HCT116 (cell line): ENCODE results near the gene PARP8.

ENCODE experiments used
- CEBPB ChIP-seq: IDR thresholded peaks from 2 replicates; pipeline ENCODE4 v1.6.1; 2012; ENCODE audit warnings: low read depth
- CTCF ChIP-seq, 3 experiments: fragments of 200-600 bp in 1 of 3; sonication (generic) in 1 of 3; IDR thresholded peaks in 2 of 3; conservative IDR thresholded peaks in 1 of 3; 2 replicates each; pipeline ENCODE4 v1.5.1; 2012 to 2017; ENCODE audit warnings: low read depth in 2 of 3, low read length in 2 of 3, antibody characterized with exemption in 1 of 3, borderline replicate concordance in 1 of 3, control low read depth in 1 of 3, mild to moderate bottlenecking in 1 of 3, mixed read lengths in 1 of 3, mixed run types in 1 of 3, moderate library complexity in 1 of 3; ENCODE audit not compliant: insufficient read depth in 1 of 3
- EGR1 ChIP-seq: IDR thresholded peaks from 2 replicates; pipeline ENCODE4 v1.6.1; 2012; ENCODE audit warnings: low read depth
- ELF1 ChIP-seq: IDR thresholded peaks from 2 replicates; pipeline ENCODE4 v1.6.1; 2012; ENCODE audit warnings: low read depth, borderline replicate concordance
- EZH2 ChIP-seq: fragments of 200-600 bp; sonication (generic); IDR thresholded peaks from 2 replicates; pipeline ENCODE4 v1.6.1; 2017; ENCODE audit warnings: antibody characterized with exemption, mixed run types
- MAX ChIP-seq: IDR thresholded peaks from 2 replicates; pipeline ENCODE4 v1.6.1; 2012
- POLR2A ChIP-seq: IDR thresholded peaks from 2 replicates; pipeline ENCODE4 v1.7.0; 2011; ENCODE audit warnings: borderline replicate concordance; ENCODE audit not compliant: insufficient read depth, insufficient read length; ENCODE audit errors: extremely low read depth
- POLR2AphosphoS5 ChIP-seq: IDR thresholded peaks from 2 replicates; pipeline ENCODE4 v1.6.1; 2011; ENCODE audit warnings: mild to moderate bottlenecking, low read depth, low read length, moderate library complexity
- RAD21 ChIP-seq: IDR thresholded peaks from 2 replicates; pipeline ENCODE4 v1.6.1; 2012; ENCODE audit warnings: low read depth, mild to moderate bottlenecking
- REST ChIP-seq: IDR thresholded peaks from 2 replicates; pipeline ENCODE4 v1.6.1; 2012; ENCODE audit warnings: low read depth
- SIN3A ChIP-seq: IDR thresholded peaks from 2 replicates; pipeline ENCODE4 v1.6.1; 2012; ENCODE audit warnings: low read depth
- YY1 ChIP-seq: IDR thresholded peaks from 2 replicates; pipeline ENCODE4 v1.6.1; 2011; ENCODE audit warnings: low read length, low read depth, moderate library complexity, mild to moderate bottlenecking; ENCODE audit not compliant: insufficient replicate concordance; ENCODE audit errors: extremely low read depth

GRCh38 chr5:50655067-50655809 lies 11.2 kb upstream of the PARP8 start:
- TF ChIP-seq POLR2A (no peak), EZH2 (no peak), CTCF (IDR thresholded peaks at IDR 0.05 in 2 of 3, conservative IDR thresholded peaks at IDR 0.05 in 1 of 3; ENCODE audit: borderline replicate concordance in 1 of 3, insufficient read depth in 1 of 3, low read depth in 2 of 3, low read length in 2 of 3) (no peak), SIN3A (no peak), MAX (no peak), POLR2AphosphoS5 (no peak), ELF1 (no peak), REST (no peak), YY1 (no peak), RAD21 (no peak), EGR1 (no peak), CEBPB (no peak)
